Measurements from ENCODE around the gene XKR3. TPM values are rescaled to one million over a fixed set of nuclear protein-coding genes. Genes with fewer than 3 reads are reported as not detected.

The XKR3 gene
- total and polyA plus RNA-seq, 2 experiments from 2014 or later: 0.33 to 0.98 TPM

GRCh38 chr22:16831257-16831656, 6.0 kb upstream of the XKR3 start:
- Histone ChIP-seq H3K27me3 (no peaks in the 10 kb centered on the region), H3K27ac (no peak overlapping the region), H4K20me1 (ENCODE audit: insufficient read depth, poor library complexity, severe bottlenecking) (no peaks in the 10 kb centered on the region), H3K4me3 (no peak overlapping the region), H3K79me2 (no peaks in the 10 kb centered on the region), H3K36me3 (replicated peaks; ENCODE audit: insufficient read depth, low read depth) (no peaks in the 10 kb centered on the region), H3K4me1 (ENCODE audit: insufficient read depth) (no peaks in the 10 kb centered on the region), H2AFZ (no peak overlapping the region), H3K9me3 (ENCODE audit: low read depth) (no peaks in the 10 kb centered on the region), H3K9me2 (replicated peaks; ENCODE audit: insufficient read depth) (no peaks in the 10 kb centered on the region), H3K4me2 (no peak overlapping the region)
- TF ChIP-seq EZH2 (IDR thresholded peaks at IDR 0.05; ENCODE audit: borderline replicate concordance) (no peak), EZH2phosphoT487 (IDR thresholded peaks at IDR 0.05; ENCODE audit: low read depth, severe bottlenecking, unreplicated experiment) (no peak), CTCF (IDR thresholded peaks at IDR 0.05; ENCODE audit: poor library complexity) (no peak)
- DNase-seq (ENCODE audit: low spot score): no peak
- 88% methylated on average over 5 of the region's 5 CpGs for WGBS (ENCODE audit: low lambda C conversion rate, missing lambda C conversion rate)

- WGBS (ENCODE audit: low lambda C conversion rate, missing lambda C conversion rate): 79% methylated on average over 3 of the region's 3 CpGs
- H3K9me2 ChIP-seq (replicated peaks; ENCODE audit: insufficient read depth): no peaks in the 10 kb centered on the region
These were observed 4.8 kb upstream of the XKR3 start for GRCh38 chr22:16829985-16830384.

GRCh38 chr22:16828876-16829275, 3.7 kb upstream of the XKR3 start:
- no peaks in the 10 kb centered on the region for H3K4me1 ChIP-seq (ENCODE audit: insufficient read depth)
- TF ChIP-seq EZH2phosphoT487 (IDR thresholded peaks at IDR 0.05; ENCODE audit: low read depth, severe bottlenecking, unreplicated experiment): no peak
- TF ChIP-seq EZH2 (IDR thresholded peaks at IDR 0.05; ENCODE audit: borderline replicate concordance): no peak
- no peak for TF ChIP-seq CTCF (IDR thresholded peaks at IDR 0.05; ENCODE audit: poor library complexity)
- no peak overlapping the region for H2AFZ ChIP-seq
- no peak overlapping the region for H3K4me3 ChIP-seq
- no peaks in the 10 kb centered on the region for H4K20me1 ChIP-seq (ENCODE audit: insufficient read depth, poor library complexity, severe bottlenecking)
- 83% methylated on average over 4 of the region's 4 CpGs for WGBS (ENCODE audit: low lambda C conversion rate, missing lambda C conversion rate)
- H3K9me2 ChIP-seq (replicated peaks; ENCODE audit: insufficient read depth): no peaks in the 10 kb centered on the region
- H3K36me3 ChIP-seq (replicated peaks; ENCODE audit: insufficient read depth, low read depth): no peaks in the 10 kb centered on the region
- H3K27ac ChIP-seq: no peak overlapping the region
- no peak overlapping the region for H3K4me2 ChIP-seq
- no peak for DNase-seq (ENCODE audit: low spot score)
- no peaks in the 10 kb centered on the region for H3K9me3 ChIP-seq (ENCODE audit: low read depth)
- no peaks in the 10 kb centered on the region for H3K27me3 ChIP-seq
- no peaks in the 10 kb centered on the region for H3K79me2 ChIP-seq

More at GRCh38 chr22:16829985-16830384, 4.8 kb upstream of the XKR3 start:
- no peaks in the 10 kb centered on the region for H3K27me3 ChIP-seq
- no peak for TF ChIP-seq EZH2phosphoT487 (IDR thresholded peaks at IDR 0.05; ENCODE audit: low read depth, severe bottlenecking, unreplicated experiment)
- TF ChIP-seq EZH2 (IDR thresholded peaks at IDR 0.05; ENCODE audit: borderline replicate concordance): no peak
- TF ChIP-seq CTCF (IDR thresholded peaks at IDR 0.05; ENCODE audit: poor library complexity): no peak
- H3K4me2 ChIP-seq: no peak overlapping the region
- no peak overlapping the region for H2AFZ ChIP-seq
- no peak overlapping the region for H3K4me3 ChIP-seq
- H4K20me1 ChIP-seq (ENCODE audit: insufficient read depth, poor library complexity, severe bottlenecking): no peaks in the 10 kb centered on the region
- no peaks in the 10 kb centered on the region for H3K79me2 ChIP-seq
- no peak for DNase-seq (ENCODE audit: low spot score)
- no peaks in the 10 kb centered on the region for H3K36me3 ChIP-seq (replicated peaks; ENCODE audit: insufficient read depth, low read depth)
- H3K9me3 ChIP-seq (ENCODE audit: low read depth): no peaks in the 10 kb centered on the region
- H3K27ac ChIP-seq: no peak overlapping the region
- H3K4me1 ChIP-seq (ENCODE audit: insufficient read depth): no peaks in the 10 kb centered on the region

- DNase-seq (ENCODE audit: low spot score): no peak
- Histone ChIP-seq H3K4me3 (no peak overlapping the region), H3K36me3 (replicated peaks; ENCODE audit: insufficient read depth, low read depth) (no peaks in the 10 kb centered on the region), H4K20me1 (ENCODE audit: insufficient read depth, poor library complexity, severe bottlenecking) (no peaks in the 10 kb centered on the region), H3K4me2 (no peak overlapping the region), H3K4me1 (ENCODE audit: insufficient read depth) (no peaks in the 10 kb centered on the region), H3K79me2 (no peaks in the 10 kb centered on the region), H3K27ac (no peak overlapping the region), H3K9me2 (replicated peaks; ENCODE audit: insufficient read depth) (no peaks in the 10 kb centered on the region), H2AFZ (no peak overlapping the region), H3K9me3 (ENCODE audit: low read depth) (no peaks in the 10 kb centered on the region), H3K27me3 (no peaks in the 10 kb centered on the region)
- WGBS (ENCODE audit: low lambda C conversion rate, missing lambda C conversion rate): 76% methylated on average over 1 of the region's 1 CpG
- no peak for TF ChIP-seq CTCF (IDR thresholded peaks at IDR 0.05; ENCODE audit: poor library complexity)
- TF ChIP-seq EZH2 (IDR thresholded peaks at IDR 0.05; ENCODE audit: borderline replicate concordance): no peak
- no peak for TF ChIP-seq EZH2phosphoT487 (IDR thresholded peaks at IDR 0.05; ENCODE audit: low read depth, severe bottlenecking, unreplicated experiment)
These were observed 2.3 kb upstream of the XKR3 start for GRCh38 chr22:16827506-16827905.
